ENCODE measurements around the gene SHROOM4.

The SHROOM4 gene

GRCh38 chrX:50770702-50771101, 43.3 kb downstream of the SHROOM4 start:
- H3K4me3 ChIP-seq (ENCODE audit: control insufficient read depth, low read depth, low read length) = no peak overlapping the region
- DNase-seq (ENCODE audit: low read depth) = no peak
- no peak for TF ChIP-seq CTCF (IDR thresholded peaks at IDR 0.05; ENCODE audit: control insufficient read depth, insufficient read depth, low read depth, low read length, missing control alignments)

DNA sequence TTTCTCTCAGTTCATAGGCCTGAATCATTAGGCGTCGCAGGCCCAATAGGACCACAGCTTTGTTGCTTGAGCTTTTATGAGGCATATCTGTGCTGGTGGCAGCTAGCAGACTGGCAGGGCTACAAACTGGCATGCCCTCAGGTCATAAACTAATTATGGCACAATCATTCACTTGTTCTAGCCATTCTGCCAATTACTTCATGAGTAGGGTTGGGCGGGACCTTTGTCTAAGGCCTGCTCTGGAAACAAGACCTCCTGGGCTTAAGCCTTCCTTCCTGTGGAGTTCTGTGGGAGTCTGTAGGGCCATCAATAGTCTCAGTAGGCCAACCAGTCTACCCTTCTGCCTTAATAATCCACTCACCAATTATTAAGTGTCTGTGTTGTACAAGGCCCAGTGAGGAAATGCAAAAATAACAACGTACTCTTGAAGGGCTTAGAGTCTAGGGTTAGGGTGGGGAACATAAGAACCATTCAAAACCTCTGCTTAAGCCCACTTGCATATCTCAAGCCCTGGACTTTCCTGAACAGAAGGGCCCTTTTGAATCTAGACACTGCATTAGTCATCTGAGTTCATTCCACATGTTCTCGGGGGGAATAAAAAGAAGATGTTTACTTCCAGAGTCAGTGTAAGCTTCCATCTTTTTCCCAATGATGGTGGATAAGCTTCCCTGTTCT, 44.5 kb downstream of the SHROOM4 start:
- H3K4me3 ChIP-seq (ENCODE audit: control insufficient read depth, low read depth, low read length) = no peak overlapping the region
- DNase-seq (ENCODE audit: low read depth) = no peak
- TF ChIP-seq CTCF (IDR thresholded peaks at IDR 0.05; ENCODE audit: control insufficient read depth, insufficient read depth, low read depth, low read length, missing control alignments) = no peak

DNA sequence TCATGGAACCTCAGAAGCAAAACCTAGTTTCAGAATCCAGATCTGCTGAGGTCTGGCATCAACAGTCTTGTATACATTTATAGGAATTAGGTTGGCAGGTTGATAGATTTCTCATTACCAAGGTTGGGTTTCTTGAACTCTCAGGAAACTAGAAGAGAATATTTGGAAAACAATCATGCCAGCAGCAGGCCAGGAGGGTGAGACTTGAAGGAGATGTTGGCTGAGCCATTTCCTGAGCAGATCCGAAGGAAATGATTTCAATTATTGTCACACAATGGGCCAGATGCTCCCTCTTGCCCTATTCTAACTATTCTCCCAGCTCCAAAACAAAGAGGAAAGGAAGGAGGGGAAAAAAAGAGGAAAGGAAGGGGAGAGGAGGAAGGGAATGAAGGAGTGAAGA, 45.2 kb downstream of the SHROOM4 start:
- no peak for DNase-seq (ENCODE audit: low read depth)
- TF ChIP-seq CTCF (IDR thresholded peaks at IDR 0.05; ENCODE audit: control insufficient read depth, insufficient read depth, low read depth, low read length, missing control alignments) = no peak
- no peak overlapping the region for H3K4me3 ChIP-seq (ENCODE audit: control insufficient read depth, low read depth, low read length)

DNA sequence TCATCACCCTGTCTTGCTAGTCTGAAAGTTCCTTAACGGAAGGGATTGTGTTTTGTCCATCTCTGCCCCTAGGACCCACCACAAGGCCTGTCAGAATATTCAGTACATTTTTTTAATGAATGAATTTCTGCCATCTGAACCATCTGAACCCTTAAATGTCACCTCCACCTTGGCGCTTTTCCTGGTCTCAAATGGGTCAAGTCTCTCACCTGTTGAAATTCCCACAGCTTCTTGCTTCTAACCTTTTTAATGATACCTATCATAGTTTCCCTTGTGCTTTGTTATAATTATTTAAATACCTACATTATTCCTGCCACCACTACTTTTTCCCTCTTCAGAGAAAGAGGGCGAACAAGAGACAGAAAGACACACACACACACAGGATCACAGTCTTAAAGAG, 48.0 kb downstream of the SHROOM4 start:
- no peak for DNase-seq (ENCODE audit: low read depth)
- H3K4me3 ChIP-seq (ENCODE audit: control insufficient read depth, low read depth, low read length) = no peak overlapping the region
- no peak for TF ChIP-seq CTCF (IDR thresholded peaks at IDR 0.05; ENCODE audit: control insufficient read depth, insufficient read depth, low read depth, low read length, missing control alignments)

DNA sequence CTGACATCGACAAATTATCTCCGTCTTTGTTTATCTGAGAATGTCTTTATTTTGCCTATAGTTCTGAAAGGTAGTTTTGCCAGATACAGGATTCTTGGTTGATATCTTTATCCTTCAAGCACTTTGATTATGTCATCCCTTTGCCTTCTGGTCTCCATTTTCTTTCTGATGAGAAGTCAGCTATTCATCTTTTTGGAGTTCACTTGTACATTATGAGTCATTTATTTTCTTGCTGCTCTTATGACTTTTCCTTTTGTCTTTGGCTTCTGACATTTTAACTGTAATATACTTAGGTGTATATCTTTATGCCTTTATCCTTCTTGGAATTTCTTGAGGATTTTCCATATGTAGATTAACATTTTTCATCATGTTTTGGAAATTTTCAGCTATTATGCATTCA, 51.4 kb downstream of the SHROOM4 start:
- no peak overlapping the region for H3K4me3 ChIP-seq (ENCODE audit: control insufficient read depth, low read depth, low read length)
- TF ChIP-seq CTCF (IDR thresholded peaks at IDR 0.05; ENCODE audit: control insufficient read depth, insufficient read depth, low read depth, low read length, missing control alignments) = no peak
- DNase-seq (ENCODE audit: low read depth) = no peak

DNA sequence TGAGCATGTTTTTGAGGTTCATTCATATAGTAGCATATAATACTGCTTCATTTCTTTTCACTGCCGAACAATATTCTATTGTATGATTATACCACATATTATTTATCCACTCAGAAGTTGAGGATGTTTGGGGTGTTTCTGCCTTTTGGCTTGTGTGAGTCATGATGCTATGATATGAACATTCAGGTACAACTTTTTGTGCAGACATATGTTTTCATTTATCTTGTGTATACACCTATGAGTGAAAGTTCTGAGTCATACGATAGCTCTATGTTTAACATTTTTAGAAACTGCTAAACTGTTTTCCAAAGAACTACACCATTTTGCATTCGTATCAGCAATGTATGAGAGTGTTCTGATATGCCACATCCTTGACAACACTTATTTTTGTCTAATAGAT, 57.7 kb downstream of the SHROOM4 start:
- H3K4me3 ChIP-seq (ENCODE audit: control insufficient read depth, low read depth, low read length) = no peak overlapping the region
- no peak for DNase-seq (ENCODE audit: low read depth)
- TF ChIP-seq CTCF (IDR thresholded peaks at IDR 0.05; ENCODE audit: control insufficient read depth, insufficient read depth, low read depth, low read length, missing control alignments) = no peak

GRCh38 chrX:50751091-50751490, 62.9 kb downstream of the SHROOM4 start:
- no peak overlapping the region for H3K4me3 ChIP-seq (ENCODE audit: control insufficient read depth, low read depth, low read length)
- TF ChIP-seq CTCF (IDR thresholded peaks at IDR 0.05; ENCODE audit: control insufficient read depth, insufficient read depth, low read depth, low read length, missing control alignments) = no peak

More at GRCh38 chrX:50751091-50751490, 62.9 kb downstream of the SHROOM4 start:
- no peak for DNase-seq (ENCODE audit: low read depth)
